ENCODE data around the gene PIK3CA.
"Not testable (repeated sequence)": the region's sequence is repeated elsewhere in the genome, so short reads cannot be mapped to it uniquely, and the experiment has no call there.

The PIK3CA gene

GRCh38 chr3:179196098-179196497 lies 47.9 kb downstream of the PIK3CA start:
- FAIRE-seq (no peak), DNase-seq (ENCODE audit: low spot score) (no peak)

DNA sequence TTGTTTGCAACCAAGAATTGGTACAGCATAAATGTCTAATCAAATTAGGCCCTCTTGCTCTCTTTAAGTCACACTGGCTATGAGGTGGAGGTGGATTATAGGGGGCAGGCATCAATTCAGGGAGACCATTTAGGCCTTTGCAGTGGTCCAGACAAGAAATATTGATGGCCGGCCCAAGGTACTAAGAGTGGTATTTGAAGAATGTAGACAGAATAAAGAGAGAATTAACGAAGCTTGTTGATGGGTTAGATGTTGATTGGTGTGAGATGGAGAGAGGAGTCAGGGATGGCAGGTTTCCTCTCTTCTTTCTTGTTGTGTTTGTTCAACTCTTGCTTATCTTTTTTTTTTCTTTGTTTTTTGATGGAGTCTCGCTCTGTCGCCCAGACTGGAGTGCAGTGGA lies 48.5 kb downstream of the PIK3CA start:
- no peak for DNase-seq (ENCODE audit: low spot score)
- FAIRE-seq = no peak

GRCh38 chr3:179200790-179201189 lies 52.6 kb downstream of the PIK3CA start:
- FAIRE-seq (no peak), DNase-seq (ENCODE audit: low spot score) (no peak)

- not testable (repeated sequence) for DNase-seq (ENCODE audit: low spot score); FAIRE-seq
These were observed 67.4 kb downstream of the PIK3CA start for GRCh38 chr3:179215550-179215949.

DNA sequence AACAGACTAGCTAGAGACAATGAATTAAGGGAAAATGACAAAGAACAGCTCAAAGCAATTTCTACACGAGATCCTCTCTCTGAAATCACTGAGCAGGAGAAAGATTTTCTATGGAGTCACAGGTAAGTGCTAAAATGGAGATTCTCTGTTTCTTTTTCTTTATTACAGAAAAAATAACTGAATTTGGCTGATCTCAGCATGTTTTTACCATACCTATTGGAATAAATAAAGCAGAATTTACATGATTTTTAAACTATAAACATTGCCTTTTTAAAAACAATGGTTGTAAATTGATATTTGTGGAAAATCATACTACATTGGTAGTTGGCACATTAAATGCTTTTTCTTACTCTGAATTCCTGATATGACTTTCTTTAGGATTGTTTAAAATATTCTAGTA lies 70.1 kb downstream of the PIK3CA start:
- not testable (repeated sequence) for FAIRE-seq

GRCh38 chr3:179223548-179223947 lies 75.4 kb downstream of the PIK3CA start:
- FAIRE-seq (no peak), DNase-seq (ENCODE audit: low spot score) (no peak)

More for the DNA sequence above, 70.1 kb downstream of the PIK3CA start:
- DNase-seq (ENCODE audit: low spot score) = not testable (repeated sequence)

- DNase-seq (ENCODE audit: low spot score) = no peak
- FAIRE-seq = no peak
These were observed 76.4 kb downstream of the PIK3CA start for GRCh38 chr3:179224584-179224983.

- DNase-seq (ENCODE audit: low spot score) = no peak
- peak; percentile 10 for FAIRE-seq
These were observed 79.2 kb downstream of the PIK3CA start for GRCh38 chr3:179227349-179227748.

DNA sequence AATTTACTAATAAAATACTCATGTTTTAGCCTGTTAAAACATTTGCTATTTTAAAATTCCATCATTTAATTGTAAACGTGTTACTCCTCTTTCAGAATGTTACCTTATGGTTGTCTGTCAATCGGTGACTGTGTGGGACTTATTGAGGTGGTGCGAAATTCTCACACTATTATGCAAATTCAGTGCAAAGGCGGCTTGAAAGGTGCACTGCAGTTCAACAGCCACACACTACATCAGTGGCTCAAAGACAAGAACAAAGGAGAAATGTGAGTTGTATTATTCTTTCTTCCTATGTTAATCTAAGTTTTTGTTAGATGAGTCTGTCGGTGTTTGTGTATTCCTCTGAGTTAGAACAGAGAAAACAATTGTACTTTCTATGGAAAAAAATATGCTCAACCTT lies 81.0 kb downstream of the PIK3CA start:
- DNase-seq (ENCODE audit: low spot score) (no peak), FAIRE-seq (no peak)

- FAIRE-seq = no peak
- no peak for DNase-seq (ENCODE audit: low spot score)
These were observed 84.9 kb downstream of the PIK3CA start for GRCh38 chr3:179233043-179233442.

- DNase-seq (ENCODE audit: low spot score) (no peak), FAIRE-seq (no peak)
These were observed 86.0 kb downstream of the PIK3CA start for GRCh38 chr3:179234199-179234598.

DNA sequence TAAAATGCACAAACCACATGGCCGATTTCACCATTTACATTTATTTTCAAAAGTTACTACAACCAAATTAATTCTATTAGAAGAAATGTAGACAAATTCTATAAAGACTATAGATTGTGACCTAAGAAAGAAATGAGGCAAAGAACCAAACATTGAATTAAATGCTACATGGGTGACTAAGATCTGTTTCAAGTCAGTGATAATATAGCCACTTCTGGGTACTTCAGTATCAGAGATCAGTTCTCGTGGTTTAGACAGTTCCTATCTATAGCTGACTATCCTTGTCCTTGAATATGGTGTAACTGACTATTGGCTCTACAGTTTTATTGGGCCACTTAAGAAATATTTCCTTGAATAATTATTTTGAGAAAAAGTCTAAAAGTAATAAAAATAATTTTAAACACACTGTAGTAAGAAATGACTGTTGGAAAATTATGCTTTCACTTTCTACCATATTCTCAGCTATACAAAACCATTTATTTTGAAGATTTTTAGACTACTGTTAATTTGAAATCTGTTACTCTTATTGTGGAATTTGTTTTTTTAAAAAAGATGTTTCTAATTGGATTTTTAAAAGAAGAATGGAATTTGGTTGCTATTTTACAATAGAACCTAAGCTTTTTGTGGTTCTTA lies 88.6 kb downstream of the PIK3CA start:
- FAIRE-seq (peak; percentile 48), DNase-seq (ENCODE audit: low spot score) (no peak)

DNA sequence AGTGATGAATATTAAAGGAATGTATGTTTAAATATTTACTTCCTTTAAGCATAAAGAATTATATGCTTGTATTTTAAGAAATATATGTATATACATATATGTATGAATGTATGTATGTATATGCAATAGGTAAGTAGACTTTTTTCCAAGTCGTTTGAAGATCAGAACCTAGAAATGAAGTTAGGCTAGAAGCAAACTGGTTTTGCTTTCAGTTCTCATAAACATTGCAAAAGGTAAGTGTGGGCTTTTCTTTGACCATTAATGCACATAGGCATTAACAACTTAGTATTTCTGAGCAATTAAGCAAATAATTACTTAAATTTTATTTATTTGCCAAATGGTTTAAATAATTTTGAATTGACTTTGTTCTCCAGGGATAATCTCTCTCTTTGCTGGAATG lies 92.1 kb downstream of the PIK3CA start:
- FAIRE-seq; DNase-seq (ENCODE audit: low spot score): not testable (repeated sequence)

DNA sequence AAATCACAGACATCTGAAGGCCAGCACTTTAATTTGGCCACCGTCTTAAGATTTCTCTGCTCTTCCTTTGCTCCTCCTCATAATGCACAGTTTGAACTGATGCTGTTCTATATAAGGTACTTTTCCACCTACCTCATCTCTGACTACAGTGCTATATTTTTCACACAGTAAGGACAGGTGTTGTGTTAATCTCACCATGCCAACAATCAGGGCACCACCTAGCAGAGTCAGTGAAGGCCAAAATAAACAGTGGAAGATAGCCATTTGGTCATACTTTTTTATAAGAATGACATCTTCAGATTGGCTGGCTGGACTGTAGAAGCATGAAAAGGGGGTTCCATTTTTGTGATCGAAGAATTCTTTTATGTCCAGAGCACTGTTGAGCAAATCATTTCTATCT lies 94.7 kb downstream of the PIK3CA start:
- FAIRE-seq; DNase-seq (ENCODE audit: low spot score): not testable (repeated sequence)

GRCh38 chr3:179244878-179245277 lies 96.7 kb downstream of the PIK3CA start:
- no peak for DNase-seq (ENCODE audit: low spot score)
- FAIRE-seq = no peak

GRCh38 chr3:179247289-179248015 lies 99.3 kb downstream of the PIK3CA start:
- FAIRE-seq (no peak), DNase-seq (ENCODE audit: low spot score) (no peak)

DNA sequence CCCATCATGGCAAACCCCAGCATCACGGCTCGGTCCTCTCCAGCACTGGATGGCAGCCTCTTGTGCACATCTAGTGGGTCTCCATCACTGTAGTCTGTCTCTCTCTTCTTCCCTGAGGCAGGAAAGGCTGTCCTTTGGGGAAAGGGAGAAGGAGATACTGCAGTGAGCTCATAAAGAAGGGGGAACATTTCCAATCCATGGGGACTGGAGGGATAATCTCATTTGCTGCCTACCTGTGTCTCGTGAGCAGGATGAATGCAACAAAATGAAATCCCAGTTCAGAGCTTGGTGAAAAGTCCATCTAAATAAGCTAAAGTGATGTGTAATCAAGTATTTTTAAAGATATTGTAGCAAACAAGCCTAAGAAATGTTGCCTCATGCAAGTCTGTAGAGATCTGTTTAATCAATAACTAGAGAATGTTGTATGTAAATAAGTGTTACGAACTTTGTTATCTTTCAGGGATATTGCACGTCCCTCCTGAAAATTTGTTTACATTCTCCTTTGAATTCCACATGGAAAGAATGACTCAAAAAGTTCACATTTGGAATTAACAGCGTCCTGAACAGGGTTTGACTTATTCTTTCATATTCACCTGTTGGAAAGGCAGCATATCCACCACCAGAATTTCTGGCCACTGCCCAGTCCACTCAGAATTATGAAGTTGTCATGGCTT lies 102.8 kb downstream of the PIK3CA start, which contains the start of gene KCNMB3:
Gene KCNMB3, minus strand, starts transcription at position 312 of the 674 bp plus-strand sequence. Its CDS starts 124 bp downstream, at position 188.
- no peak for FAIRE-seq

GRCh38 chr3:179256813-179257212 lies 108.7 kb downstream of the PIK3CA start:
- FAIRE-seq (no peak), DNase-seq (ENCODE audit: low spot score) (no peak)

More for the DNA sequence above, 102.8 kb downstream of the PIK3CA start, which contains the start of gene KCNMB3:
- DNase-seq (ENCODE audit: low spot score) = no peak

DNA sequence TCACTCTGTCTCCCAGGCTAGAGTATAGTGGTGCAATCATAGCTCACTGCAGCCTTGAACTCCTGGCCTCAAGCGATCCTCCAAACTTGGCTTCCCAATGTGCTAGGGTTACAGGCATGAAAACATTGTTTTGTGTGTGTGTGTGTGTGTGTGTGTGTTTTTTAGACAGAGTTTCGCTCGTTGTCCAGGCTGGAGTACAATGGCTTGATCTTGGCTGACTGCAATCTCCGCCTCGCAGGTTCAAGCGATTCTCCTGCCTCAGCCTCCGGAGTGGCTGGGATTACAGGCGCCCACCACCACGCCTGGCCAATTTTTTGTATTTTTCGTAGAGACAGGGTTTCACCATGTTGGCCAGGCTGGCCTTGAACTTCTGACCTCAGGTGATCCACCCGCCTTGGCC lies 109.6 kb downstream of the PIK3CA start:
- DNase-seq (ENCODE audit: low spot score); FAIRE-seq: not testable (repeated sequence)

GRCh38 chr3:179258820-179259219 lies 110.7 kb downstream of the PIK3CA start:
- no peak for DNase-seq (ENCODE audit: low spot score)
- no peak for FAIRE-seq

DNA sequence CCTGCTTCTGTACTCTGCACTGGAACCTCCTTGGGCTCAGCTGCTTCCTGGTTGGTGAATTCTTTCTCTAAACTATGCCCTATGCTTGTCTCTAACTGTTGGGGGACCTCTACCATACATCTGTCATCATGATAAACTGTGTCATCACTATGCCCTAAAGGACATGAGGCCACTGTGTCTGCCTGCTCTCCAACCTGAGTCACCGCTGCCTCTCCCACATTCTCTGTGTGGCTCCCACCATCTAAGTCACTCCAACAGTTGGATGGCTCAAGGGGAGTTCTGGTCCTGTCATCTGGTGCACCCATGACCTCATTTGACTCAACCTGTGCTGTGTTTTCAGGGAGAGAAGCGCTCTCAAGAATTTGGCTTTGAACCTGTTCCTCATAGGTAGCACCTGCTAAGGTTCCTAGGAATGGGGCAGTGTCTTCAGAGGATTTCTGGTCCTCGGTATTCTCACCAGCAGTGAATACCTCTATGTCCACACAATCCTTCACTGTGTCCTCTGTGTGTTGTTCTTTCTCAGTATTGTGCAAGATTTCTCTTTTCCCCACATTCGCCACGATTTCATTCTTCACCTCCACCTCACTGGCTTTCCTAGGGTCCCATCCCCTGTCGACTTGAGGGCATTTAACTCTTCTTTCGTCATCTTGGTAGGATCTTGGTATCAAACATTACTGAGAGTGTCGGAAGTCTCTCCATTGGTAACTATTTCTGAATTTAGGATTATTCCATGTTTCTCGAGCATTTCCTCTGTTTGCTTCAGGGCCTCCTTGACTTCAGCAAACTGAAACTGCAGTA lies 112.0 kb downstream of the PIK3CA start:
- FAIRE-seq; DNase-seq (ENCODE audit: low spot score): not testable (repeated sequence)

Data from RCC 7860 (cell line).